Liver (tissue), 9 donors: ENCODE results near the gene TAS1R1. TPM values are rescaled to one million over a fixed set of nuclear protein-coding genes. Genes with fewer than 3 reads are reported as not detected.

Source experiments
- DNase-seq: peaks from one replicate; pipeline ENCODE4 v3.0.0-alpha.2; 2017; ENCODE audit warnings: low spot score
- H3K27ac ChIP-seq, 2 donors: one replicate each; pipeline ENCODE4 v1.7.0; 2013; ENCODE audit warnings: inconsistent platforms in 2 of 2, low read length in 2 of 2, control low read depth in 1 of 2, low read depth in 1 of 2, mild to moderate bottlenecking in 1 of 2
- H3K27me3 ChIP-seq, 4 donors: one replicate each; pipeline versions ENCODE4 v1.6.1 to v1.7.0; 2013; ENCODE audit warnings: low read length in 3 of 4, inconsistent platforms in 1 of 4, mild to moderate bottlenecking in 1 of 4, moderate library complexity in 1 of 4; ENCODE audit not compliant: control insufficient read depth in 4 of 4, insufficient read depth in 4 of 4
- H3K36me3 ChIP-seq, 4 donors: one replicate each; pipeline versions ENCODE4 v1.6.1 to v1.7.0; 2013; ENCODE audit warnings: low read length in 3 of 4, mild to moderate bottlenecking in 3 of 4, low read depth in 1 of 4, moderate library complexity in 1 of 4; ENCODE audit not compliant: control insufficient read depth in 4 of 4, insufficient read depth in 3 of 4
- H3K4me1 ChIP-seq, 4 donors: one replicate each; pipeline versions ENCODE4 v1.6.1 to v1.7.0; 2013; ENCODE audit warnings: low read length in 3 of 4, mild to moderate bottlenecking in 3 of 4, moderate library complexity in 1 of 4; ENCODE audit not compliant: control insufficient read depth in 4 of 4, insufficient read depth in 4 of 4
- H3K4me3 ChIP-seq, 3 donors: one replicate each; pipeline versions ENCODE4 v1.6.1 to v1.7.0; 2013; ENCODE audit warnings: low read length in 3 of 3, control low read depth in 1 of 3, low read depth in 1 of 3, mild to moderate bottlenecking in 1 of 3
- H3K9ac ChIP-seq, 2 donors: one replicate each; pipeline ENCODE4 v1.7.0; 2013; ENCODE audit warnings: low read length in 2 of 2, mild to moderate bottlenecking in 2 of 2, moderate library complexity in 2 of 2, control low read depth in 1 of 2, low read depth in 1 of 2
- H3K9me3 ChIP-seq, 4 donors: one replicate each; pipeline versions ENCODE4 v1.6.1 to v1.7.0; 2013; ENCODE audit warnings: low read length in 3 of 4; ENCODE audit not compliant: control insufficient read depth in 4 of 4
- EGR1 ChIP-seq, 2 donors: IDR thresholded peaks; 2 replicates each; pipeline ENCODE4 v1.6.1; 2016 to 2018; ENCODE audit warnings: antibody characterized with exemption in 2 of 2, low read depth in 2 of 2
- FOXA1 ChIP-seq: IDR thresholded peaks from 2 replicates; pipeline ENCODE4 v1.6.1; 2016; ENCODE audit warnings: antibody characterized with exemption
- FOXA2 ChIP-seq: IDR thresholded peaks from 2 replicates; pipeline ENCODE4 v1.6.1; 2016; ENCODE audit warnings: antibody characterized with exemption
- GABPA ChIP-seq, 2 donors: IDR thresholded peaks in 1 of 2; conservative IDR thresholded peaks in 1 of 2; 2 replicates each; pipeline ENCODE4 v1.6.1; 2016; ENCODE audit warnings: antibody characterized with exemption in 2 of 2, mild to moderate bottlenecking in 1 of 2, moderate library complexity in 1 of 2
- HNF4A ChIP-seq, 2 donors: conservative IDR thresholded peaks; 2 replicates each; pipeline ENCODE4 v1.6.1; 2016; ENCODE audit warnings: antibody characterized with exemption in 2 of 2, mild to moderate bottlenecking in 2 of 2
- HNF4G ChIP-seq: IDR thresholded peaks from 2 replicates; pipeline ENCODE4 v1.6.1; 2016; ENCODE audit warnings: antibody characterized with exemption
- JUND ChIP-seq, 2 donors: IDR thresholded peaks; 2 replicates each; pipeline ENCODE4 v1.6.1; 2016; ENCODE audit warnings: antibody characterized with exemption in 2 of 2
- MAX ChIP-seq: IDR thresholded peaks from 2 replicates; pipeline ENCODE4 v1.6.1; 2016; ENCODE audit warnings: antibody characterized with exemption
- NR2F2 ChIP-seq: IDR thresholded peaks from 2 replicates; pipeline ENCODE4 v1.6.1; 2016; ENCODE audit warnings: antibody characterized with exemption
- RAD21 ChIP-seq, 2 donors: IDR thresholded peaks; 2 replicates each; pipeline ENCODE4 v1.6.1; 2016; ENCODE audit warnings: antibody characterized with exemption in 2 of 2, mild to moderate bottlenecking in 2 of 2
- RXRA ChIP-seq, 2 donors: IDR thresholded peaks; 2 replicates each; pipeline ENCODE4 v1.6.1; 2017 to 2018; ENCODE audit warnings: antibody characterized with exemption in 2 of 2, mild to moderate bottlenecking in 1 of 2
- SP1 ChIP-seq: IDR thresholded peaks from 2 replicates; pipeline ENCODE4 v1.6.1; 2018; ENCODE audit warnings: antibody characterized with exemption, mild to moderate bottlenecking
- TAF1 ChIP-seq: conservative IDR thresholded peaks from 2 replicates; pipeline ENCODE4 v1.6.1; 2016; ENCODE audit warnings: antibody characterized with exemption, mild to moderate bottlenecking
- YY1 ChIP-seq: IDR thresholded peaks from 2 replicates; pipeline ENCODE4 v1.6.1; 2016; ENCODE audit warnings: antibody characterized with exemption, mild to moderate bottlenecking
- WGBS: extraction: QIAGEN DNeasy Blood & Tissue Kit; methylation state at CpG from one replicate; pipeline ENCODE4 v1.1.7; 2013; 5-methylcytosine and 5-hydroxymethylcytosine counted together
- polyA plus RNA-seq, 2 donors: library from polyadenylated mRNA; stranded (reverse) in 1 of 2; unstranded in 1 of 2; fragments of 200-250 nt in 1 of 2; fragments of >200 nt in 1 of 2; fragmentation: Nextera tagmentation in 1 of 2; extraction: Ambion mirVana in 1 of 2; gene quantifications; one replicate each; pipeline versions ENCODE4 v1.2.1 to v1.2.3, GENCODE V29; 2013 to 2015
- total RNA-seq, 2 donors: library from RNA; depleted of rRNA; stranded (reverse); fragments of >200 nt; gene quantifications; one replicate each; pipeline ENCODE4 v1.2.3, GENCODE V29; 2014
- TF ChIP-seq, protein P1 (sequence below): IDR thresholded peaks from 2 replicates; pipeline ENCODE4 v1.6.1; 2016; ENCODE audit warnings: antibody characterized with exemption
- TF ChIP-seq, protein P2 (sequence below): IDR thresholded peaks from 2 replicates; pipeline ENCODE4 v1.6.1; 2016; ENCODE audit warnings: antibody characterized with exemption
- TF ChIP-seq, protein P3 (sequence below): IDR thresholded peaks from 2 replicates; pipeline ENCODE4 v1.6.1; 2016; ENCODE audit warnings: antibody characterized with exemption, mild to moderate bottlenecking
- donor health status: healthy.
- donor health status: healthy.
- donor health status: healthy.
- donor health status: healthy.
- donor health status: healthy.

The TAS1R1 gene
- total and polyA plus RNA-seq, 4 donors, result not detected

DNA sequence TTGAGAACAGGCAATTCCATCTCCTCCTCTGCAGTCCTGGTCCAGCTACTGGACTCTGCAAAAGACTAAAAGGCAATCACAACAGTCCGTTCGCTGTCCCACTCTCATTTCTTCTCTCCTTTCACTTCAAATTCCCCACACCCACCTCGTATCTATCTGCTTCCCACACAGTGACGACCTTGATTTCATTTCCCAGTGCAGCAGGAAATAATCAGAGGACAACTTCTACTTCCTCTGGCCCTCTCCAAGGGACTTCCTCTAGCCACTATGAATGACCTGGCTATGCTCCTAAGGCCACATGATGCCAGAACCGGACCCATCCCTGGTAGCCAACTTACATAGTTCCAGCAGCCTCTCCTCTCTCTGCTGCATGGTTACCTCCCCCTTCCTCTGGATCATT is 8.8 kb upstream of the TAS1R1 start:
- Histone ChIP-seq H3K9me3 (no peaks in the 10 kb centered on the region), H3K4me3 (no peak overlapping the region), H3K4me1 (no peaks in the 10 kb centered on the region), H3K36me3 (peaks cover 11 to 55% (median 35%) of the 10 kb centered on the region in 4 donors), H3K27me3 (no peaks in the 10 kb centered on the region), H3K27ac (no peak overlapping the region), H3K9ac (no peak overlapping the region)
- WGBS, result 75% methylated on average over 5 of the region's 5 CpGs
- DNase-seq, result no peak
- TF ChIP-seq, protein P1, sequence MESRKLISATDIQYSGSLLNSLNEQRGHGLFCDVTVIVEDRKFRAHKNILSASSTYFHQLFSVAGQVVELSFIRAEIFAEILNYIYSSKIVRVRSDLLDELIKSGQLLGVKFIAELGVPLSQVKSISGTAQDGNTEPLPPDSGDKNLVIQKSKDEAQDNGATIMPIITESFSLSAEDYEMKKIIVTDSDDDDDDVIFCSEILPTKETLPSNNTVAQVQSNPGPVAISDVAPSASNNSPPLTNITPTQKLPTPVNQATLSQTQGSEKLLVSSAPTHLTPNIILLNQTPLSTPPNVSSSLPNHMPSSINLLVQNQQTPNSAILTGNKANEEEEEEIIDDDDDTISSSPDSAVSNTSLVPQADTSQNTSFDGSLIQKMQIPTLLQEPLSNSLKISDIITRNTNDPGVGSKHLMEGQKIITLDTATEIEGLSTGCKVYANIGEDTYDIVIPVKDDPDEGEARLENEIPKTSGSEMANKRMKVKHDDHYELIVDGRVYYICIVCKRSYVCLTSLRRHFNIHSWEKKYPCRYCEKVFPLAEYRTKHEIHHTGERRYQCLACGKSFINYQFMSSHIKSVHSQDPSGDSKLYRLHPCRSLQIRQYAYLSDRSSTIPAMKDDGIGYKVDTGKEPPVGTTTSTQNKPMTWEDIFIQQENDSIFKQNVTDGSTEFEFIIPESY, result no peak
- TF ChIP-seq MAX (no peak), HNF4A (conservative IDR thresholded peaks at IDR 0.05) (no peak), YY1 (no peak), SP1 (no peak), JUND (IDR thresholded peaks at IDR 0.05) (no peak), FOXA2 (no peak), EGR1 (IDR thresholded peaks at IDR 0.05; ENCODE audit: low read depth in 2 of 2) (peak in 1 of 2 donors; percentile 12), NR2F2 (peak; percentile 20)
- TF ChIP-seq, protein P2, sequence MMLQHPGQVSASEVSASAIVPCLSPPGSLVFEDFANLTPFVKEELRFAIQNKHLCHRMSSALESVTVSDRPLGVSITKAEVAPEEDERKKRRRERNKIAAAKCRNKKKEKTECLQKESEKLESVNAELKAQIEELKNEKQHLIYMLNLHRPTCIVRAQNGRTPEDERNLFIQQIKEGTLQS, result no peak

GRCh38 chr1:6547301-6547700 is 7.8 kb upstream of the TAS1R1 start:
- WGBS, result 79% methylated on average over 4 of the region's 4 CpGs
- Histone ChIP-seq H3K36me3 (peaks cover 10 to 50% (median 31%) of the 10 kb centered on the region in 4 donors), H3K9me3 (no peaks in the 10 kb centered on the region), H3K27ac (no peak overlapping the region), H3K4me1 (no peaks in the 10 kb centered on the region), H3K27me3 (no peaks in the 10 kb centered on the region), H3K4me3 (no peak overlapping the region), H3K9ac (no peak overlapping the region)
- TF ChIP-seq RAD21 (IDR thresholded peaks at IDR 0.05) (peak in 1 of 2 donors; percentile 11), HNF4A (conservative IDR thresholded peaks at IDR 0.05) (no peak)
- no peak for DNase-seq

DNA sequence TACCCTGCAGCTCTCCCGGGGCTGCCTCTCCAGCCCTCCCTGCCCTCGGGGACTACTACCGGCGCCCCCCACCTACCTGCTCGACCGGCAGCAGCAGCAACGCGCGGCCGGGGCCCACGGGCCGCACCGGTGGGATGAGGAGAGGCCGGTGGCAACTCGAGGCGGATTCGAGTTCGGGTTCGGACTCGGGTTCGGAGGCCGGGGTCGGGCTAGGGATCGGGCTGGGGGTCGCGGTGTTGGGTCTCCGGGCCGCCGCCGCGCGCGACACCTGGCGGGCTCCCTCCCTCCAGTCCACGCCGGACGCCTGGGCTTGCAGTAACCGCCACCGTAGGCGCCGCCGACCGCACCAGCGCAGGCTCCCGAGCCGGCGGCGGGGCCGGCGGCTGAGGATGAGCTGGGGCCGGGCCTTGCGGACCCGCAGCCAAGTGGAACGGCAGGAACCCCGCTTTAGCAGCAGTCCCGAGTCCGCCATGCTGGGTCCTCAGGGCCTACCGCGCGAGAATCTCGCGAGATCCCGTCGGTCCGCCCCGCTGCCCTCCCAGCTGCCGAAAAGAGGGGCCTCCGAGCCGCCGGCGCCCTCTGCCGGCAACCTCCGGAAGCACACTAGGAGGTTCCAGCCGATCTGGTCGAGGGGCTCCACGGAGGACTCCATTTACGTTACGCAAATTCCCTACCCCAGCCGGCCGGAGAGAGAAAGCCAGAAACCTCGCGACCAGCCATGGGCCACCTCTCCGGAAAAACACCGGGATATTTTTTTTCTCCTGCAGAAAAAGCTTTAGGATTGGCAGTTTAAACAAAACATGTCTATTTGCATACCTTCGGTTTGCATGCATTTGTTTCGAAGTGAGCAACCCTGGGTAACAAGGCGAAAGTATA is 838 bp upstream of the TAS1R1 start, which contains the start of gene NOL9:
TSS of gene NOL9 (minus strand) at position 483 of the 876 bp plus-strand sequence. CDS start at position 472, 11 bp downstream.
- Histone ChIP-seq H3K27ac (peak within 1 kb of the TSS; percentile 57 to 64), H3K27me3 (no peaks in the 10 kb centered on the region), H3K9me3 (no peaks in the 10 kb centered on the region), H3K4me1 (peaks cover 4 to 17% (median 11%) of the 10 kb centered on the region in 4 donors), H3K4me3 (peak within 1 kb of the TSS; percentile 89 to 97 (median 95)), H3K36me3 (peaks cover 2 to 10% (median 6%) of the 10 kb centered on the region in 4 donors), H3K9ac (peak within 1 kb of the TSS; percentile 77 to 88)
- peak; percentile 94 for DNase-seq
- under 1% methylated on average over 87 of the region's 87 CpGs for WGBS
- TF ChIP-seq SP1 (peak; percentile 9), YY1 (peak; percentile 97), HNF4A (conservative IDR thresholded peaks at IDR 0.05) (peak; percentile 22 to 34), RAD21 (IDR thresholded peaks at IDR 0.05) (peak; percentile 81 to 89), TAF1 (no peak), RXRA (IDR thresholded peaks at IDR 0.05) (peak in 1 of 2 donors; percentile 6), GABPA (IDR thresholded peaks at IDR 0.05 in 1 of 2, conservative IDR thresholded peaks at IDR 0.05 in 1 of 2) (peak in 1 of 2 donors; percentile 57), EGR1 (IDR thresholded peaks at IDR 0.05; ENCODE audit: low read depth in 2 of 2) (no peak), MAX (peak; percentile 15), FOXA1 (peak; percentile 45), JUND (IDR thresholded peaks at IDR 0.05) (no peak), HNF4G (no peak)
- TF ChIP-seq, protein P3, sequence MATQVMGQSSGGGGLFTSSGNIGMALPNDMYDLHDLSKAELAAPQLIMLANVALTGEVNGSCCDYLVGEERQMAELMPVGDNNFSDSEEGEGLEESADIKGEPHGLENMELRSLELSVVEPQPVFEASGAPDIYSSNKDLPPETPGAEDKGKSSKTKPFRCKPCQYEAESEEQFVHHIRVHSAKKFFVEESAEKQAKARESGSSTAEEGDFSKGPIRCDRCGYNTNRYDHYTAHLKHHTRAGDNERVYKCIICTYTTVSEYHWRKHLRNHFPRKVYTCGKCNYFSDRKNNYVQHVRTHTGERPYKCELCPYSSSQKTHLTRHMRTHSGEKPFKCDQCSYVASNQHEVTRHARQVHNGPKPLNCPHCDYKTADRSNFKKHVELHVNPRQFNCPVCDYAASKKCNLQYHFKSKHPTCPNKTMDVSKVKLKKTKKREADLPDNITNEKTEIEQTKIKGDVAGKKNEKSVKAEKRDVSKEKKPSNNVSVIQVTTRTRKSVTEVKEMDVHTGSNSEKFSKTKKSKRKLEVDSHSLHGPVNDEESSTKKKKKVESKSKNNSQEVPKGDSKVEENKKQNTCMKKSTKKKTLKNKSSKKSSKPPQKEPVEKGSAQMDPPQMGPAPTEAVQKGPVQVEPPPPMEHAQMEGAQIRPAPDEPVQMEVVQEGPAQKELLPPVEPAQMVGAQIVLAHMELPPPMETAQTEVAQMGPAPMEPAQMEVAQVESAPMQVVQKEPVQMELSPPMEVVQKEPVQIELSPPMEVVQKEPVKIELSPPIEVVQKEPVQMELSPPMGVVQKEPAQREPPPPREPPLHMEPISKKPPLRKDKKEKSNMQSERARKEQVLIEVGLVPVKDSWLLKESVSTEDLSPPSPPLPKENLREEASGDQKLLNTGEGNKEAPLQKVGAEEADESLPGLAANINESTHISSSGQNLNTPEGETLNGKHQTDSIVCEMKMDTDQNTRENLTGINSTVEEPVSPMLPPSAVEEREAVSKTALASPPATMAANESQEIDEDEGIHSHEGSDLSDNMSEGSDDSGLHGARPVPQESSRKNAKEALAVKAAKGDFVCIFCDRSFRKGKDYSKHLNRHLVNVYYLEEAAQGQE, result peak; percentile 45
- TF ChIP-seq, protein P2, result no peak
- TF ChIP-seq, protein P1, result peak; percentile 99
